HG03342 (cell line): Measurements from ENCODE around the gene NSD2.

ENCODE experiments used
- ATAC-seq: cut with Tn5 transposase; IDR thresholded peaks from one replicate; pipeline ENCODE4 v1.9.1; 2021; ENCODE audit warnings: mild to moderate bottlenecking, moderate library complexity; ENCODE audit not compliant: unreplicated experiment

Gene NSD2

DNA sequence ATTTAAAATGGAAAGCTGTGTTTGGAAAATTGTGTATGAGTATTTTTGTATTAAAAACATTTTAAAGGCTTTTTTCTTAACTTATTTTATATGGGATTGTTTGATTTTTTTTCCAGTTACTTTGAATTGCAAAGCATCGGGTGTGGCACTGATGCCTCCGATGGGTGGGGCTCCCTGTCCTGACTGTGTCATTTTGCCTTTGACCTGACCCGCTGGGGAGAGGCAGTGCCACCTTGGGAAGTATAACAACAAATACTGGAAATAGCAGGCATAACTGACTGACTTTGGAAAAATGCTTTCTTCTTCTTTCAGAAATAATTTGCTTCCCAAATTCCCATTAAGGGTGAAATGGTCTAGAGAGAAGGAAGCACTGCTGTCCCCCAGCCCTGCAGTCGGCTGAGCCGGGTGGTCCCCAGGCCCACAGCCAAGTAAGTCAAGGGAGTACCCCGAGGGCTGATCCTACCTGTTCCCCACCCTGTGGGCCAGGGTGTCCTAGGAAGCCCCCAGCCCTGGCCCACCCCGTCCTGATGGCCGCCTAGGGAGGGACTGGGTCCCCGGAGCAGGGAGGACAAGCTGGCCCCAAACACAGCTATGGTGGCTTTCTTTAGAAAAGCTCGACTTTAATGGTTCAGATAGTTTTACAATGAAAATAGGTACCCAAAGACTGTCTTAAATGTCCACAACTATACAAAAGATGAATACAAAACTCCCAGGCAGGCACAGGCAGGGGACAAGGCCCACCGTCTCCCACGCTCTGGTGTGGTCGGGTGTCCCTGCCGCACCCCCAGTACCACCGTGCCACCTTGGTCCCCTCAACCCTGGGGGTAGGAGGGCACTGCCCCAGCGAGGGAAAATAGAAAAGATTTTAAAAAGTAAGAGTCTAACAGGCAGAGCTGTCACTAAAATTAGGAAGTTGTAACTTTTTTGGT, 111.2 kb downstream of the NSD2 start:
- ATAC-seq = no peak

DNA sequence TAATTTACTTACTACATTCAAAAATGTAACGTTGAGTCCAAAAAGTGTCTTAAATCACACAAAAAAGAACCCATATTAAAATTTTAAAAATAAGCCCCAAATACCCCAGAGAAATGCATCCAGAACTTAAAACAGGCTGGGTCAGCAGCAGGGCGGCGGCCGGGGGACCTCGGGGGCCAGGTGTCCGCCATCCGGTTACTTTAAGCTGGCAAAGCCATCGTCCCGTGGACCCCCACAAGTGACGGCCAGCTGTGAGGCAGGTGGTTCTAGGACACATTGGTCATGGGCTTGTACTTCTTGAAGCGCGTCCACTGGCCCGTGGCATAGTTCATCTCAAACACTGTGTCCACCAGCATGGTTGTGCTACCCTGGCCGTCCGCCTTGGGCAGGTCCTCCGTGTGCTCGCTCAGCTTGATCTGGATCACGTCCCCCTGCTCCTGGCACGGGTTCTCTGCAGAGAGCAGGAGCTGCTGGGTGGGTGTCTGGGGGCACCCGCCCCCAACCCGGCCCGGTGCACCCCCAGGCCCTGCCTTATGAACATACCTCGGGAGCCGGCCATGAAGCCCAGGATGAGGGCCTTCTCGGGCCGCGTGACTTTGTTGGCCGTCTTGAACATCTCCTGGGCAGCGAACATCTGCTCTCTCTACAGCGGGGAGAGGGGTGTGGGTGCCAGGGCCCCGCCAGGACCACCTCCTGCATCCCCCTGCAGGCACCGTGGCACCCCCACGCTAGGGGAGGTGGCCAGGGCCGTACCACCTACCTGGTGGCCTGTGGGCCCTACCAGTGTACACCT, 112.1 kb downstream of the NSD2 start:
- no peak for ATAC-seq

DNA sequence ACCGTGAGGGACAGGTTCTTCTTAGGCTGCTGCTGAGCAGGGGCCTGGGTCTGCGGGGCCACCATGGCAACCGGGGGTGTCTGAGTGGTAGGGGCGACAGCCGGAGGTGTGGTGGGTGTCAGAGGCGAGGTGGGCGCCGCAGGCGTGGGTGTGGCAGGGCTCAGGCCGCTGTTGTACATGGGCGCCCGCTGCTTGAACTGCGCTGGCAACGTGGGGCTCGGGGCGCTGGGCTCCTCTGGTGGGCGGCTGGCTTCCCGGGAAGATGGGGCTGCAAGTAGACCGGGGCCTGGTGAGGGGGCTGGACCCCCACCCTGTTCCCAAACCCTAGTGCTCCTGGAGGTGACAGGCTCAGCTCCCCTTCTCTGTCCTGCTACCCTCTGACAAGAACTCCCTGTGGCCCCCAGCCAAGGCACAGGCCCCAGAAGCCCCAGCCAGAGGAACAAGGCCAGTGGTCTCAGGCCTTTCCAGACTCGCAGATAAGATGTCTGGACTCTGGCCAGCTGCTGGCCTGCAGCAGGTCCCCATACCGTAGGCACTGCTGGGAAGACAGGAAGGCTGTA, 112.7 kb downstream of the NSD2 start:
- ATAC-seq = no peak

DNA sequence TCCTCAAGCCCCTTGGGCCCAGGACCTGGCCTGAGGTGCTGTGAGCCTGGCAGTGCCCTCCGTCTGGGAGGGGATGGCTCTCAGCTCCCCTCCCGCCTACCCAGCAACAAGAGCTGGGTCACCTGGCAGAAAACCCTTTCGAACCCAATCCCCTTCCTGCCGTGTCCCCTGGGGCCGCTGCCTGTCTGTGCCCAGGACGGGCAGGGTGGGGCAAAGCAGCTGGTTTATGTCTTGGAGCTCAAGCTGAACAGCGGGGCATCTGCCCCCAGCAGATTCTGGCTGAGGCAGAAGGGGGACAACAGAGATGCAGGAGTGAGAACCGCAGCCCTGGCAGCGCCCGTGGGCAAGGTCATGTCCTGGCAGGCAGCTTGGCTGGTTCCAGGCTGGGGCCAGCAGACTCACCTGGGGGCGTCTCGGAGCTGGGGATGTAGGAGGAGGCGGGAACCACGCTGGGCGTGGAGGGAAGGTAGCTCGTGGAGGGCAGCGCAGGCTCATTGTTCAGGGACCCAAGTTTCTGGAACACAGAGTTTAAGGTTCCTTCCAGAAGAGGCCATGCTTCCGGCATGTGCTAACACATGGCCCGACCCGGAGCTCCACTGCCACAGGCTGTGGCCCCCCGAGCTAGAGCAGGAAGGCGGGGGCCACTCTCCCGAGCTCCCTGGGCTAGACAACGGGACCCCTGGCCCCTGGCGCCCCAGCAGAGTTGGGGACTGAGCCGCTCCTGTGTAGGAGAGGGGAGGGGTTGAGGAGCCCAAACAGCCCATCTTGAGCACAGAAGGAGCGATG, 113.4 kb downstream of the NSD2 start:
- no peak for ATAC-seq

DNA sequence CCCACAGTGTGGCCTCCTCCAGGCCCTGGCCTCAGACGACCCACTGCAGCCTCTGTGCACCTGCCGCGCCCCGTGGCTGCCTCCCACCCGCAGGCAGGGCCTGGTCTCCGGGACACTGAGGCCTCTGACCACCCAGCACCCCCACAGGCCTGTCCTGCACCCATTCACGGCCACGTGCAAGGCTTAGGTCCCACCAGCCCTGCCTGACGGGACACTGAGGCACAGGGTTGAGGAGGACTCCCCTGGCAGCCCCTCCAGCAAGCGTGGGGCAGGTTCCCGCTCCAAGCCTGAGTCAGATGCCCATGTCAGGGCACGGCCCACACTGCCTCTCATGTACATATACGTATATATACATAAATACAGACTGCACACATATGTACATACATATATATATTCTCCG, 114.1 kb downstream of the NSD2 start:
- no peak for ATAC-seq

DNA sequence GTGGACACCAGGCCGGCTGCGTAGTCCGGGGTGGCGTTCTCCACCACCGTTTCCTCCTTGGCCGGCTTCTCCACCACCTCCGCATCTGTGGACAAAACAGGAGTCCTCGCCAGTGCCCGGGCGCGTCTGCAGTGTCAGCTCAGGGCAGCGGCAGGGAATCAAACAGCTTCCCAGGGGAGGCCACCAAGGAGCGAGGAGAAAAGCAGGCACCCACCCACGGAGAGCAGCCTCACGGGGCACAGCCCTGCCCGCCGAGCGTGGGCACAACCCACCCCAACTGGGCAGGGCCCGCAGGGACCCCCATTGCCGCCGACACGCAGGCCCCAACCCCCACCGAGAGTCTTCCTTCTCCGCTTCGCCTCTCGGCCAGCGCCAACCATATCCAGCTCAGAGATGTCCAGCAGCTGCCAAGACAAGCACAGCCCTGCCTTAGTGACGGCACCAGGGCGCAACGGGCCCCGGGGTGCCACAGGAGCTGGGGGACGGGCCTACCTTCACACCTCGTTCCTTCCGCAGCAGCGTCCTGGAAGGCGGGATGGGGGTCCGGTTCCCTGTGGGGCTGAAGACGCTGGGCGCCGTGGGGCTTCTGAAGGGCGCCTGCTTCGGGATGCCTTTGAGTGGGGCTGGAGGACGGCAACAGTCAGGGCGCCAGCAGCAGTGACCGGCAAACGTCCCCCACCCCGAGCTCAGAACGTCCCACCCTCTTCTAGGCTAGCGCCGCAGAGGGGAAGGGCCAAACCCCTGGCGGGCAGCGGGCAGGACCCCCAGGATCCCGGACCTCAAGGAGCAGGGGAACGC, 114.8 kb downstream of the NSD2 start:
- no peak for ATAC-seq

DNA sequence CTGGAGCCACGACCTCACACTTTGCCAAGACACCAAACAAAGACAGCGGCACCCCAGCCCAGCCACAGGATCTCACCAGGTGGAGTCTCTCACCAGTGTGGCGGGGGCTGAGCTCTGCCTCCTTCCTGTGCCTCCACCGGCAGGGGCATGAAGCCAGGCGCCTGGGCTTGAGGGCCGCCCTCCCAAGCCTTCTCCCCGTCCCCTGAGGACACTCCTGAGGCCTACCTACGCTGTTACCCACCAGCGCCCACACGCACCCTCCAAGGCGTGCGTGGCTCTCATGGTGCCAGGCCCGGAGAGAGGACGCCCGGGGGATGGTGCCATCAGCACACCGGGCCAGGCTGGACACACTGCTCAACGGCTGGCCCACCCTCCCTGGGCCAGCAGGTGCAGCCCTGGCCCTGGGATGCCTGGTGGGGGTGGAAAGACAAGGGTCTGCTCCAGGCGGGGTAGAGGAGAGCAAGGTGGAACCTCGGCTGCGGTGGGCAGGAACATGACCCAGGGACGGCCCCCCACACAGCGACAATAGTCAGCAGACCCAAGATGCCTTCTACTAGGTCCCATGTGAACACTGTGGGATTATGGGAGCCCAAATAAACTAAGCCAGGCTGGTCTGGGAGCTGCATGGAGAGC, 115.5 kb downstream of the NSD2 start:
- ATAC-seq = no peak

DNA sequence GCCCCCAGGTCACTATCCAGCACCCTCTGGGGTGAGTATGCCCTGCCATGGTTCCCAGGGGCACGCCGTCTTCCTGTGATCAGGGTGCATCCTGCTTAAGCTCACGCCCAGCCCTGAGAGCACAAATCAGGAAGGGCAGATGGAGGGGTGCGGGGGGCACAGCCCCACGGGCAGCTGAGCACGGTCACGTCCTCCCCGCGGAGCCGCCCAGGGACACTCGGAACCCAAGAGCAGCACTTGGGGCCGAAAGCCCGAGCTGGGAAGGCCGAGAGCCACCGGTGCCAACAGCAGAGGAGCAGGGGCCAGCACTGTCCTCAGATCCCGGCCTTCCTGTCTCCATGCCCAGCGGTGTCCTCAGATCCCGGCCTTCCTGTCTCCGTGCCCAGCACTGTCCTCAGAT, 116.1 kb downstream of the NSD2 start:
- no peak for ATAC-seq

DNA sequence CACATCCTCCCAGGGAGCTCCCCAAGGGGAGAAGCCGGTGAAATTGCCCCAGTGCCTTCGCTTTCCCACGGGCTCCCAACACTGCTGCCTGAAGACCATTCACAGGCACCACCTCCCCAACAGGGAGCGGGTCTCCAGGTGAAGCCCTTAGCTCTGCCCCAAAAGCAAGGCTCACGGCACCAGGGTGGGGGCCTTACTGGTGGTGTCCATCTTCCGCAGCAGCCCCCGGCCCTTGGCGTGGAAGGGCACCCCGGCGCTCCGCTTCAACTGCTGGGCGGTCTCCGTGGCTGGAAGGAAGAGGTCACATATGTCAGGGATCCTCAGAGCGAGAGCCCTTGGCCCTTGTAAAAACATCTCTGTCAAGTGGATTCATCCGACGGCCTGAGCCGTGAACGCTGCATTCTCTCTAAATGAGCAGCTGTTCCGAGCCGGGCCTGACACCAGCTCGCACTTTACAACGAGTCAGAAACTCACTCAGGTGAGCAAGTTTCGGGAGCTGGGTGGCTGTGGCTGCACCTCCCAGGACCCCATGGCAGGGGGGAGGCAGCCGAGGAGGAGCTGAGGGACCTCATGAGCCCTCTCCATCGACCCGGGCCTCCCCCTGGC, 116.6 kb downstream of the NSD2 start:
- no peak for ATAC-seq

DNA sequence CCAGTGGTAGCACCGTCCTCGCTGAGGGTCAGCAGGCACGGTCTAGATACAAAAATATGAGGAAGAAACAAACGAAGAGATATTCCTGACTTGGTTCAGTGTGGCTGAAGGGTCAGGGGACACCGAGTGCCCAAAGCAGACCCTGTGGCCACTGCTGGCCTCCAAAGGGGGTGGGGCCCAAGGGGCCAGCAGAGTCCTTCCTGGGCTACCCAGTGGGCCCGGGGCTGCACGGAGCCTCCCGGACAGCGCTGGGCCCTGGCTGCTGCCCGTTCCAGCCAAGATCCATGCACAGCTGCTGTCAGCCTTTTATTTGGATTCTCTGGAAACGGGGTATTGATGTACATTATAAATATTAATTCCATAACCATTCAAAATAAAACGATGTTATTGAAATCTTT, 117.1 kb downstream of the NSD2 start:
- no peak for ATAC-seq

DNA sequence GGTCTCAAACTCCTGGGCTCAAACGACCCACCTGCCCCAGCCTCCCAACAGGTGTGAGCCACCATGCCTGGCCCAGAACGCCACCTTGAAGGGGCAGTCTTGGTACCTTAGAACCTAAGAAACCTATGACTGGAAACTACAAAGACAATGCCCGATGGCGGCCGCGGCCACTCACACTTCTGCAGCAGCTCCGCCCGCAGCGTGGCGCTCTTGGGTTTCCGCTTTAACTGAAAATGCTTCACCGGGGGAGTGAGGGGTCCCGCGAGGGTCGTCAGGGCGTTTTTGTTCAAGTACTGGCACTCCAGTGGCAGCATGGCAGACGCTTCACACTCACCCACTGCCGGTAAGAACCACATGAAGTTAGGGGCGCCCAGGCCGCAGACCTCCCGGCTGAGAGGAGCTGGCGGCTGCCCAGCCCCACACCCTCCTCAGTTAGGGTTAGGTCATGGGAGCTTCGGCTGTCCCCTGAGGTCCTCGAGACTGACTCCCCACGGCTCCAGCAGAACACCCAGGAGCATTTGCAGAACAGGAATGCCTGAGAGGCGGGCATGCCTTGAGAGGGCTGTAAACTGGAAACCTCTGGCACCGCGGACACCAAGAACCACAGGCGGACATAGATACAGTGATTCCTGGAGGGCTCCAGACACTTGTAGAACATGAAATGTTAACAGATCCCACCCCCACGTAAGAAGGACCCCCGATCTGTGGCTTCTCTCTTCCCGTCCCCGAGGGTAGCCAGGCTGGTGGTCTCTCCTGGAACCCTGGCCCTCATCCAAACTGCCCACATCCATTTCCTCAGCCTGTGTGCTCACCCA, 118.5 kb downstream of the NSD2 start:
- ATAC-seq = no peak

DNA sequence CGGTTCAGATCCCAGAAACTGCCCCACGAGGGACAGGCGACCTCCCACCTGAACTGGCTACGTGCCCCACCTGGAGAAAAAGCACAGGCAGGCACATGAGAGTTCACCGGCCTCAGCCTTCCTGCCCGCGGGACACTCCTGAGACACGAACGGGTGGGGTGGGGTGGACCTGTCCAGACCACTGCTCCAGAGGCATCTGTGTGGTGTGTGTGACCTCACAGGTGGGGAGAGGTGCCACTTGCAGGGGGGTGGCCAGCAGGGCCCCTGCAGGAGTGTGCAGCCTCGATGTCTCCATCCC, 119.1 kb downstream of the NSD2 start:
- ATAC-seq = no peak

DNA sequence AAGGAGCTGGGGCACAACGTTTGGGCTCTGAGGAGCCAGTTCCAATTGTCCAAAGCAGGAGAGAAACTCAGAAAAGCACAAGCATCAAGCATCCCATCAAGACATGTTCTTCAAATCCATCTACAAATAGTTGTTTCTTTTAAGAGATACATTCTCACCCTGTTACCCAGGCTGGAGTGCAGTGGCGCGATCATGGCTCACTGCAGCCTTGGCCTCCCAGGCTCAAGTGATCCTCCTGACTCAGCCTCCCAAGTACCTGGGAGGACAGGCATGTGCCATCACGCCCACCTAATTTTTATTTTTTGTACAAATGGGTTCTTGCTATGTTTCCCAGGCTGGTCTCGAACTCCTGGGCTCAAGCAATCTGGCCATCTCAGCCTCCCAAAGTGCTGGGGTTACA, 119.5 kb downstream of the NSD2 start:
- no peak for ATAC-seq

DNA sequence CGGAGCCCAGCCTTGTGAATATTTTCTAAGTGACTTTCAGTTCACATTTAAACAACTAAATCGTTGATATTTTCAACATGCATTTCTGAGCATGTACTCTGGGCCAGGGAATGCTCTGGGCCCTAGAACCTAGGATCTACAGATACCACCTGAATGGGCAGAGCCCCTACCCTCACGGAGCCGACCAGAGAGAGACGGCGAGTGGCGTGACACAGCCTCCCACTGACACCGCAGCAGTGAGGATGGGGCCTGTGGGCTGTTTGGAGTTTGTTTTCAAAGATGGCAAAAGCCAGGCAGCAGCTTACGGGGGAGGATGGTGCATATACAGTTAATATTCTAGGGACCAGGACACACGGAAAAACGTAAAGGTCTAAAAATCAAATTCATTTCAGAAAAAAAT, 119.9 kb downstream of the NSD2 start:
- ATAC-seq = no peak

DNA sequence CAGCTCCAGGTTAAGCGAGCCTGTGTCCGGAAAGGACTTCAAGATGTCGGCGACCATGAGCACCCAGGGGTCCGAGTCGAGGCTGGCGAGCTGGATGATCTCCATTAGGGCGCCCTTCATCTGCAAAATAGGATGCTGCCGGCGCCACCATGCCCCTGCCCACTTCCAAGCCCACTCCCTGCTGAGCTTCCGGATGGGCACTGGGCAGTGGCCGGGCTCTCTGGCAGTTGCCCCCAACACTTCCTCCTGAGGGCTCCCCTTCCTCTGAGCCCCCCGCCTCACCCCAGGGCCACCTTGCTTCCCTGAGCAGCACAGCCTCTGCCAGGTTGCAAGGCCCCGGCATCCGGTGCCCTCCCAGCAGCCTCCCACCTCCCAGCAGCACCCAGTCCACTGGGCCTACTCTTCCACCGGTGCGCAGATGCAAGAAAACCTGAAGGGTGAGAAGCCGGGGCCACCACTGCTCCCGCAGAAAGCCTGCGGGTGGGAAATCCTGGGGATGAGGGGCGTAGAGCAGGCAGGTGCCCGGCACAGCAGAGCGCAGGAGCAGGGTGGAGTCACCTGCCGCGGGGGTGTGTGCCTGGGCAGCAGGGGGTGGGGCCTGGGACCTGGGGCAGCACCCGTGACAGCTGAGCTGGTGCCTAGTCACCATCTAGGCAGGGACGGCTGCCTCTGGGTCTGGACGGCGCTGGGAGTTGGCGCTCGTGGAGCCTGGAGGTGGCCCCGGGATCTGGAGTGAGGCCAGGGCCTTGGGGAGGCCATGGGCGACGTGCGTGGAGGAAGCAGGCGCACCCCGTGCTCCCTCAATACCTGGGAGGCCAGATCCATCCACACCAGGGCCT, 120.6 kb downstream of the NSD2 start:
- ATAC-seq = no peak

DNA sequence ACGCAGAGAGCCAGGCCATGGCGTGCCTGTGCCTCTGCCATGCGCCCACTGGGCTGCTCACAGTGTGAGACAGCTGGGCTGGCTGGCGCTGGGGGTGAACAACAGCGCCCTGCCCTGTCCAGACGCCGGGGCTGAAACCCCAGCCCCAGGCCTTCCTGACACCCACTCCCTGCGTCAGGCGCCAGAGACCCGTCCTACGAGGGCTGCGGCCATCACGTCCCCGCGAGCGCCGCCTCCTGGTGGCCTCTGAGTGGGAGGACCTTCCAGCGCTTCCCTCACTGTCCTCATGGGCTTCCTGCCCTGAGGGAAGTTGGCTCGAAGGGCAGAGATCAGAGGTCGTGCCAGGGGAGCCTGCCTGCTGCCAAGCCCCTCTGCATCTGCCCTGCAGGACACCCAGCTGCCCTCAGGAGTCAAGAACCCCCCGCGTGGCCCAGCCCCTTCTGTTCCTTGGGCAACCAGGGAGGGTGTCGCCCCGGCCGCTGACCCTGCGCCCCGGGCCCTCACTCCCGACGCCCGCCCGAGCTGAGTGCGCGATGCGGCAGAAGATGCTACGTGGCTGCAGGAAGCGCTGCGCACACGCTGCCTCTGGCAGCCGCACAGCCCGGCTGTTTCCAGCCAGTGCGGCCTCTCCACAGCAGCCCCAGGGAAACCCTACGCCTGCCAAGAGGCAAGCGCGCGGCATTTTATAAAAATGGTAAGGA, 121.4 kb downstream of the NSD2 start:
- no peak for ATAC-seq

DNA sequence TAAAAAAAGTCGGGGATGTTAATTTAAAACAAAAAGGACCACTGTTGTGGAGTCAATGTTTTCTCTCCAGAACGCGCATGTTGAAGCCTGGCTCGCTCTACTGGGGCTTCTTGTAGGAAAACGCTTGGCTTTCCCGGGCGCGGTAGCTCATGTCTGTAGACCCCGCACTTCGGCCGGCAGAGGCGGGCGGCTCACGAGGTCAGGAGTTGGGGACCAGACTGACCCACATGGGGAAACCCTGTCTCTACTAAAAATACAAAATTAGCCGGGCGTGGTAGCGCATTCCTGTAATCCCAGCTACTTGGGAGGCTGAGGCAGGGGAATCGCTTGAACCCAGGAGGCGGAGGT, 122.0 kb downstream of the NSD2 start:
- no peak for ATAC-seq
